GM10847 (cell line): ENCODE data around the gene STK32B.

ENCODE experiments used
- POLR2A ChIP-seq: IDR thresholded peaks from 2 replicates; pipeline ENCODE4 v1.6.1; 2011; ENCODE audit not compliant: insufficient read length; ENCODE audit errors: extremely low read depth

STK32B gene

DNA sequence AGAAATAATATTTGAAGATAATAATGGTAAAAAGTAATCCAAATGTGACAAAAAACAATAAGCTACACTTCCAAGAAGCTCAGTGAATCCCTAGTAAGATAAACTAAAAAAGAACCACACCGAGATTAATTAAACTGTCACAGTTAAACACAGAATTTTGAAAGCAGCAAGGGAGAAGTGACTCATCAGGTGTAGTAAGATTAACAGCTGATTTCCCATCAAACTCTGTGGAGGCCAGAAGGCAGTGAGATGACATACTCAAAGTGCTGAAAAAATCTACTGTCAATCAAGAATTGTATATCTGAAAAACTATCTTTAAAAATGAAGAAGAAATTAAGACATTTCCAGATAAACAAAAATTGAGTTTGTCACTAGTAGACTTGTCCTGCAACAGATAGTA, 35.3 kb downstream of the STK32B start:
- no peak for TF ChIP-seq POLR2A

GRCh38 chr4:5096261-5096660, 45.0 kb downstream of the STK32B start:
- TF ChIP-seq POLR2A: no peak

DNA sequence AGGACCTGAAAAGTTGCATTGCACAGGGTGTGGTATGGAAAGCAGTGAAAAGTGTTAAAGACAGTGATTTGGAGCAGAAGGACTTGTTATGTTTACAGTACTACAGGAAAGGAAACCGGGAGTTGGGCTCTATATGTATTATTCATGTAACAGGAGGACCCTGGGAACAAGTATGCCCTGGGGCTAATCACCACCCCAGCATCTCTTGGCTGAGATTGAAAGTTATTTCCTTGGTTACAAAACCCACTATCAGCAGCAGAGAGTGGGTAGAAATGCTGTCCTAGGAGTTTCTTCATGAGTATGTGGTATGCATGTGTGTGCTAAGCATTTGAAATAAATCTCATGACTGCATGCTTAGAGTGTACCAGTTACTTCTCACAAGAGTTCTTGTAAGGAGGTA, 46.9 kb downstream of the STK32B start:
- no peak for TF ChIP-seq POLR2A

DNA sequence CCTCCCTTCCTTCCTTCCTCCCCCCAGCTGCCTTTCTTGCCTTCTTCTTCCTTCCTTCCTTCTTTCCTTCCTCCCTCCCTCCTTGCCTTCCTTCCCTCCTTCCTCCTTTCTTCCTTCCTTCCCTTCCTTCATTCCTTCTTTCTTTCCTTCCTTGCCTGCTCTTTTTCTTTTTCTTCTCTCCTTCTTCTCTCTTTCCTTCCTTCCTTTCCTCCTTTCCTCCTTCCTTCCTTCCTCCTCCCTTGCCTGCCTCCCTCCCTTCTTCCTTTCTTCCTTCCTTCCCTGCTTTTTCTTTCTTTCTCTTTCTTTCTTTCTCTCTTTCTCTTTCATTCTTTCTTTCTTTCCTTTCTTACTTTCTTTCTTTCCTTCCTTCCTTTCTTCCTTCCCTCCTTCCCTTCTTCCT, 49.1 kb downstream of the STK32B start:
- TF ChIP-seq POLR2A: no peak

- TF ChIP-seq POLR2A: no peak
Measured at GRCh38 chr4:5100986-5101385, 49.7 kb downstream of the STK32B start.

DNA sequence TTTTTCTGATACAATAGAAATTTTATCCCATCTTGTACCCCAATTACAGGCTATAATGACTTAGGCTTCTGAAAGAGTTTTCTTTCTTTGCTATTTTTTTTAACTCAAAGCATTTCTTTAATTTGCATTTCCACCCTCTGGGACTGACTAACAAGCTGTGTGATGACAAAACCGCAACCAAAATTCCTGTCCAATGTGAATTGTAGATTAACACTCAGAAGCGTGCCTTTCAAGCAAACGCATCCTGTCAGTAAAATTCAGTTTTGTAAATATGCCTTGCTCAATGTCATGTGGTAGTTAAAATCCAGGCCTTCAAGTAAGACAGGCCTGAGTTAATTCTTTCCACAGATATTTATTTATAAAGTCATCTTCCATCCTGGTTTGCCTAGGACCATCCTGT, 50.3 kb downstream of the STK32B start:
- no peak for TF ChIP-seq POLR2A

- TF ChIP-seq POLR2A: no peak
Measured at GRCh38 chr4:5110901-5111300, 59.6 kb downstream of the STK32B start.

DNA sequence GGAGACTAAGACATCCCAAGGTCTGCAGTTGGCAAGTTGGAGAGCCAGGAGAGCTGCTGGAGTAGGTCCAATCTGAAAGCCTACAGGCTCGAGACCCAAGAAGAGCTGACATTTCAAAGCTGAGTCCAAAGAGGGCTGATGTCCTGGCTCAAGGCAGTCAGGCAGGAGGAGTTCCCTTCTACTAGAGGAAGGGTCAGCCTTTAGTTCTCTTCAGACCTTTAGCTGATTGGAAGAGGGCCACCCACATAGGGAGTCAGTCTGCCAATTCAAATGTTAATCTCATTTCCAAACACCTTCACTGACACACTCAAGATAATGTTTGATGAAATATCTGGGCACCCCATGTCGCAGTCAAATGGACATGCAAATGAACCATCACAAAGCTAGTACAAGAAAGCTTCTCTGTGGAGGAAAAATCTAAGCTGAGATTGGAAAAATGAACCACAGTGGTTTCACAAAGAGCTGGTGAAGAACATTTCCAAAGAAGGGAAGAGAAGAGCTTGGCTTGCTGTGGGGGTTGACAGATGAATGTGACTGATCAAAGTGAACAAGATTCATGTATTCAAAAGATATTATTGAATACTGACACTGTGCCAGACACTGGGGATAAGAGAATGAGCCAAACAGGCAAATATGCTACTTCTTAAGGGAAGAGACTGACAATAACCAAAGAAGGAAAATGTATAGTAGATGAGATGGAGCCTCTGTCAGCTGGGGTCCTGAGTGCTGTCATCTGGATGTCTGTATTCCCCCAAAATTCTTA, 61.2 kb downstream of the STK32B start:
- TF ChIP-seq POLR2A: no peak

- no peak for TF ChIP-seq POLR2A
Measured at GRCh38 chr4:5114950-5115349, 63.7 kb downstream of the STK32B start.

- no peak for TF ChIP-seq POLR2A
Measured at GRCh38 chr4:5118091-5118786, 67.0 kb downstream of the STK32B start.

- no peak for TF ChIP-seq POLR2A
Measured at GRCh38 chr4:5118994-5119835, 67.9 kb downstream of the STK32B start.

DNA sequence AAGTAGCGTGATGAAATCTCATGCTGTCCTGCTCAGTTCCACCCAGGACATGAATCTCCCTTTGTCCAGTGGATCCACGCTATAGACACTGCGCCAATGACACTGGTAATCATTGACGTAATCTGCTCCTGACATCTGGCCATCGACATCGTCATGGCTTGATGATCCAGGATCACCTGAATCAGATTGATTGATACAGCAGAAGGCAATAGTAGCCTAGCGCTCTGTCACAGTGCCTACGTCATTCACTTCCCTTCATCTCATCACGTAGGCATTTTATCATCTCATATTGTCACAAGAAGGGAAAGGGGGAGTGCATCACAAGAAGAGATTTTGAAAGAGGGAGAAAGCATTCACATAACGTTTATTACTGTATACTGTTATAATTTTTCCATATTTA, 68.8 kb downstream of the STK32B start:
- TF ChIP-seq POLR2A: no peak

GRCh38 chr4:5120468-5120867, 69.2 kb downstream of the STK32B start:
- no peak for TF ChIP-seq POLR2A

- TF ChIP-seq POLR2A: no peak
Measured at GRCh38 chr4:5122114-5122513, 70.8 kb downstream of the STK32B start.

DNA sequence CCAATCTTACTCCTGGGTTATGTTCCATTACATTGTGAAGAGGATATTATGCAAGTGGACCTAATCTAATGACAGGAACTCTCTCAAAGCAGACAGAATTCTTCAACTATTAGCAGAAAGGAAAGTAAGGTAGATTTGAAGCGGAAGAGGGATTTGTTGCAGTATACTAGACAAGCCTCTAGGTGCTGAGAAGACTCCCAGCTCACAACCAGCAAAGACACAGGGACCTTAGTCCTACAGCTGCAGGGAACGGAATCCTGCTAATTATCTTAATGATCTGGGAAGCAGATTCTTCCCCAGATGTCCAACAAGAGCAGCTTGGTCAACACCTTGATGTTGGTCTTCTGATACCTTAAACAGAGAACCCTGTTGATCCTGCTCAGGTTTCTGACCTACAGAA, 73.6 kb downstream of the STK32B start:
- TF ChIP-seq POLR2A: no peak

- no peak for TF ChIP-seq POLR2A
Measured at GRCh38 chr4:5125321-5125720, 74.0 kb downstream of the STK32B start.
